ENCODE results near the gene PRRT1B.

Gene PRRT1B

GRCh38 chr9:131583836-131584555 lies 38.7 kb downstream of the PRRT1B start:
- no peak overlapping the region for H3K4me3 ChIP-seq (ENCODE audit: insufficient read length, low read depth)
- peaks cover 82% of the 10 kb centered on the region for H3K36me3 ChIP-seq (ENCODE audit: insufficient read depth, insufficient read length, low read length)
- no peaks in the 10 kb centered on the region for H3K9me3 ChIP-seq (ENCODE audit: insufficient read depth, low read length)
- DNase-seq (ENCODE audit: low read depth, low spot score) = no peak
- no peak for TF ChIP-seq ZNF274 (IDR thresholded peaks at IDR 0.05; ENCODE audit: low read depth, low read length)
- no peak for TF ChIP-seq SUZ12 (IDR thresholded peaks at IDR 0.05; ENCODE audit: extremely low read depth, insufficient read depth, insufficient read length)
- no peak for TF ChIP-seq YY1 (IDR thresholded peaks at IDR 0.05; ENCODE audit: insufficient read depth, insufficient read length)
- H3K27me3 ChIP-seq (ENCODE audit: insufficient read depth, insufficient read length) = no peaks in the 10 kb centered on the region
- no peak overlapping the region for H3K9ac ChIP-seq (ENCODE audit: insufficient read length, low read depth)
- no peaks in the 10 kb centered on the region for H3K4me1 ChIP-seq (ENCODE audit: insufficient read depth, insufficient read length)

GRCh38 chr9:131584858-131585257 lies 39.5 kb downstream of the PRRT1B start:
- Histone ChIP-seq H3K27me3 (ENCODE audit: insufficient read depth, insufficient read length) (no peaks in the 10 kb centered on the region), H3K36me3 (ENCODE audit: insufficient read depth, insufficient read length, low read length) (peaks cover 82% of the 10 kb centered on the region), H3K4me3 (ENCODE audit: insufficient read length, low read depth) (no peak overlapping the region), H3K9ac (ENCODE audit: insufficient read length, low read depth) (no peak overlapping the region), H3K9me3 (ENCODE audit: insufficient read depth, low read length) (no peaks in the 10 kb centered on the region), H3K4me1 (ENCODE audit: insufficient read depth, insufficient read length) (no peaks in the 10 kb centered on the region)
- no peak for TF ChIP-seq ZNF274 (IDR thresholded peaks at IDR 0.05; ENCODE audit: low read depth, low read length)
- no peak for TF ChIP-seq YY1 (IDR thresholded peaks at IDR 0.05; ENCODE audit: insufficient read depth, insufficient read length)
- TF ChIP-seq SUZ12 (IDR thresholded peaks at IDR 0.05; ENCODE audit: extremely low read depth, insufficient read depth, insufficient read length) = no peak
- DNase-seq (ENCODE audit: low read depth, low spot score) = no peak

- H3K36me3 ChIP-seq (ENCODE audit: insufficient read depth, insufficient read length, low read length) = peaks cover 82% of the 10 kb centered on the region
- H3K4me3 ChIP-seq (ENCODE audit: insufficient read length, low read depth) = no peak overlapping the region
- no peak overlapping the region for H3K9ac ChIP-seq (ENCODE audit: insufficient read length, low read depth)
- no peak for DNase-seq (ENCODE audit: low read depth, low spot score)
- H3K27me3 ChIP-seq (ENCODE audit: insufficient read depth, insufficient read length) = no peaks in the 10 kb centered on the region
- no peak for TF ChIP-seq ZNF274 (IDR thresholded peaks at IDR 0.05; ENCODE audit: low read depth, low read length)
- no peak for TF ChIP-seq YY1 (IDR thresholded peaks at IDR 0.05; ENCODE audit: insufficient read depth, insufficient read length)
- no peak for TF ChIP-seq SUZ12 (IDR thresholded peaks at IDR 0.05; ENCODE audit: extremely low read depth, insufficient read depth, insufficient read length)
- no peaks in the 10 kb centered on the region for H3K4me1 ChIP-seq (ENCODE audit: insufficient read depth, insufficient read length)
- no peaks in the 10 kb centered on the region for H3K9me3 ChIP-seq (ENCODE audit: insufficient read depth, low read length)
These were observed 40.1 kb downstream of the PRRT1B start for GRCh38 chr9:131585375-131585774.

- TF ChIP-seq SUZ12 (IDR thresholded peaks at IDR 0.05; ENCODE audit: extremely low read depth, insufficient read depth, insufficient read length) (no peak), ZNF274 (IDR thresholded peaks at IDR 0.05; ENCODE audit: low read depth, low read length) (no peak), YY1 (IDR thresholded peaks at IDR 0.05; ENCODE audit: insufficient read depth, insufficient read length) (no peak)
- Histone ChIP-seq H3K36me3 (ENCODE audit: insufficient read depth, insufficient read length, low read length) (peaks cover 85% of the 10 kb centered on the region), H3K9ac (ENCODE audit: insufficient read length, low read depth) (no peak overlapping the region), H3K27me3 (ENCODE audit: insufficient read depth, insufficient read length) (no peaks in the 10 kb centered on the region), H3K9me3 (ENCODE audit: insufficient read depth, low read length) (no peaks in the 10 kb centered on the region), H3K4me3 (ENCODE audit: insufficient read length, low read depth) (no peak overlapping the region), H3K4me1 (ENCODE audit: insufficient read depth, insufficient read length) (no peaks in the 10 kb centered on the region)
- no peak for DNase-seq (ENCODE audit: low read depth, low spot score)
These were observed 42.0 kb downstream of the PRRT1B start for GRCh38 chr9:131587331-131587730.

- H3K9ac ChIP-seq (ENCODE audit: insufficient read length, low read depth) = no peak overlapping the region
- H3K36me3 ChIP-seq (ENCODE audit: insufficient read depth, insufficient read length, low read length) = peaks cover 81% of the 10 kb centered on the region
- H3K27me3 ChIP-seq (ENCODE audit: insufficient read depth, insufficient read length) = no peaks in the 10 kb centered on the region
- no peak overlapping the region for H3K4me3 ChIP-seq (ENCODE audit: insufficient read length, low read depth)
- TF ChIP-seq ZNF274 (IDR thresholded peaks at IDR 0.05; ENCODE audit: low read depth, low read length) (no peak), SUZ12 (IDR thresholded peaks at IDR 0.05; ENCODE audit: extremely low read depth, insufficient read depth, insufficient read length) (no peak), YY1 (IDR thresholded peaks at IDR 0.05; ENCODE audit: insufficient read depth, insufficient read length) (no peak)
- no peaks in the 10 kb centered on the region for H3K9me3 ChIP-seq (ENCODE audit: insufficient read depth, low read length)
- no peaks in the 10 kb centered on the region for H3K4me1 ChIP-seq (ENCODE audit: insufficient read depth, insufficient read length)
- no peak for DNase-seq (ENCODE audit: low read depth, low spot score)
These were observed 42.6 kb downstream of the PRRT1B start for GRCh38 chr9:131587906-131588305.

- peaks cover 81% of the 10 kb centered on the region for H3K36me3 ChIP-seq (ENCODE audit: insufficient read depth, insufficient read length, low read length)
- no peaks in the 10 kb centered on the region for H3K4me1 ChIP-seq (ENCODE audit: insufficient read depth, insufficient read length)
- H3K9ac ChIP-seq (ENCODE audit: insufficient read length, low read depth) = no peak overlapping the region
- H3K27me3 ChIP-seq (ENCODE audit: insufficient read depth, insufficient read length) = no peaks in the 10 kb centered on the region
- H3K9me3 ChIP-seq (ENCODE audit: insufficient read depth, low read length) = no peaks in the 10 kb centered on the region
- TF ChIP-seq SUZ12 (IDR thresholded peaks at IDR 0.05; ENCODE audit: extremely low read depth, insufficient read depth, insufficient read length) (no peak), YY1 (IDR thresholded peaks at IDR 0.05; ENCODE audit: insufficient read depth, insufficient read length) (no peak)
- DNase-seq (ENCODE audit: low read depth, low spot score) = no peak
- no peak overlapping the region for H3K4me3 ChIP-seq (ENCODE audit: insufficient read length, low read depth)
These were observed 43.1 kb downstream of the PRRT1B start for GRCh38 chr9:131588396-131588795.

- no peaks in the 10 kb centered on the region for H3K27me3 ChIP-seq (ENCODE audit: insufficient read depth, insufficient read length)
- TF ChIP-seq YY1 (IDR thresholded peaks at IDR 0.05; ENCODE audit: insufficient read depth, insufficient read length) = no peak
- no peak for TF ChIP-seq SUZ12 (IDR thresholded peaks at IDR 0.05; ENCODE audit: extremely low read depth, insufficient read depth, insufficient read length)
- TF ChIP-seq ZNF274 (IDR thresholded peaks at IDR 0.05; ENCODE audit: low read depth, low read length) = no peak
- no peaks in the 10 kb centered on the region for H3K4me1 ChIP-seq (ENCODE audit: insufficient read depth, insufficient read length)
- H3K9me3 ChIP-seq (ENCODE audit: insufficient read depth, low read length) = no peaks in the 10 kb centered on the region
- H3K4me3 ChIP-seq (ENCODE audit: insufficient read length, low read depth) = no peak overlapping the region
- no peak for DNase-seq (ENCODE audit: low read depth, low spot score)
- no peak overlapping the region for H3K9ac ChIP-seq (ENCODE audit: insufficient read length, low read depth)
- H3K36me3 ChIP-seq (ENCODE audit: insufficient read depth, insufficient read length, low read length) = peaks cover 81% of the 10 kb centered on the region
These were observed 43.9 kb downstream of the PRRT1B start for GRCh38 chr9:131589124-131589711.
